NCI-H524 (cell line): ENCODE measurements around the gene CRHBP.

Experiments used
- DNase-seq, 2 experiments: peaks; one replicate each; lab custom pipeline; 2025; lab: John Stamatoyannopoulos, UW

CRHBP gene

DNA sequence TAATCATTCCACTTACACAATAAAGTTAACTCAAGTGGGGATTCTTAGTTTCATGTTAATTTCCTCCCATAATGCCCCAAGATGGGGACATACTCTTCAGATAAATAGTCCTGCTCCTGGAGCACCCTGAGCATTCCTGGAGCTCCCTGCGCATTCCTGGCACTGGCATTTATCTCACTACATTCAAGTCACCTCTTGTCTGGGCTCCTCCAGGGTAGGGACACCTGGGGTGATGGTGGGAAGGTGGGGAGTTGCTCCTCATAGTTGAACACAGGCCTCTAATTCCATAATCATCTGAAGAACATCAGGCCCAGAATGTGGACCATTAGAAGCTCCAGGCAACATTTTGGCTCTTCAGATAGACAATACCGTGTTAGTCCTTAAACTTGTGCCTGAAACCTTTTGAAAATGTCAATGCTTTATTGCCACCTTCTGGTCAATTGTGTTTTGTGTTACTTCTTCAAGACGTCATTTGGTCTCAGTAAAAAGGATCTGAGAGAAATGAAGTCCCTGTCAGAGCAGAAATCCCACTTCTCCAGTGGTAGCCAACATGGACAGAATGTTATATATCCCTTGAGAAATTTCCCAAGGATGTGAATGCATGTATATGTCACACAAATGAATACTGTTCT is 63.2 kb downstream of the CRHBP start:
- DNase-seq: peak; percentile 4 to 55

DNA sequence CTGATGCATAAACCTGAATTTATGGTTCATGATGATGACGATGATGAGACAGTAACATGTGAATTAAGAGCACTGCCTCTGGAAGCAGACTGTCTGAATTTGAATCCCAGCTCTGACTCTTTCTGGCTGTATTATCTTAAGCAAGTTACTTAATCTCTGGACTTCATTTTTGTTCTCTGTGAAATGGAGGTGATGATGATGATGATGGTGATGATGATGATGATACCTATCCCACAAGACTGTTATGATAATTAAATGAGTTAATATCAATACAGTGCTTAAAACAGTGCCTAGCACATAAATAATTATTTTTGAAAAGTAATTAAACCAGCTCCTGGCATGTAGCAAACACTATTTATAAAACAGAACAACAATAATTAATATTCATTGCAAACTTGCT is 64.1 kb downstream of the CRHBP start:
- no peak for DNase-seq

DNA sequence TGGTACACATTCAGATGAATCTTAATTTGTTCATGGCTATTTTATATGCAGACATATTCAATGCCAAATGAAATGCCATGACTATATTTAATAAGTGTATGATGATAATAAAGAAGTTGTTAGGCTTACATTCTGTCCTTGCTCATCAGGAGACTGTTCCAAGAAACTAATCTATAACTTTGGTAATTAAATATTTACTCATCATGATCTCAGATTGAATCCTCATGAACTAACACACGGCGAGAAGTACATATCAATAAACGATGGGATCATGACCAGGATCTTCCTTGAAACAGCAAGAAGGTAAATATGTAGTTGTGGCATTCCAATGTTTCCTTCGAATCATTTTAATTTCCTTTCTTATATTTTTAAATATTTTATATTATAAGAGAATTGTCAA is 64.8 kb downstream of the CRHBP start:
- DNase-seq: no peak
